Frontal cortex (tissue), 4 donors: ENCODE measurements around the gene TM4SF4. TPM values are rescaled to one million over a fixed set of nuclear protein-coding genes. Genes with fewer than 3 reads are reported as not detected.

Experiments
- DNase-seq, 2 donors: peaks; one replicate each; pipeline ENCODE4 v3.0.0; 2012; ENCODE audit warnings: low spot score in 2 of 2
- FAIRE-seq: peaks from 2 replicates; lab custom pipeline; 2012; peaks lifted over from hg19 to GRCh38; lab: Jason Lieb, UNC
- small RNA-seq: library from RNA; depleted of rRNA; stranded (forward); fragments of <200 nt; gene quantifications from one replicate; pipeline ENCODE3, GENCODE V24; 2014
- total RNA-seq: library from RNA; depleted of rRNA; stranded (reverse); fragments of >200 nt; gene quantifications from one replicate; pipeline ENCODE4 v1.2.3, GENCODE V29; 2014
- donor health status: control.
- donor health status: control.
- donor health status: control.

Gene TM4SF4
- total RNA-seq, 1 donor from 2014 or later = not detected

DNA sequence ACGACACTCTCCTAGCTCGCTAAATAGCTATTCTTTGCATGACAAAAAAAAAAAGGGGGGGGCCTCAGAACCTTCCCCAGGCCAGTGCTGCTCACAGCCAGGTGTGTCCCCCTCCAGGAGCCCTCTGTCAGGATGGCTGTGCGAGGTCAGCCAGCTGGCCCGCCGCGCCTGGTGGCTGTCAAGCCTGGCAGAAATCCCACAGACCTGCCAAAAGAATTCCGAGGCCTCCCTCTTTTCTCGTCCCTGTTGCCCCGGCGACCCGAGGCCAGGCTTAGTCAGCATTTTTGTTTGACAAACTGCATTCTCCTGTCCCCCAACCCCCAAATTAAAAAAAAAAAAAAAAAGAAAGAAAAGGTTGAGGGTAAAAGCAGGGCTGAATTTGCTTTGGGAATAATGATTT lies 61.9 kb downstream of the TM4SF4 start:
- FAIRE-seq = no peak
- DNase-seq = no peak

DNA sequence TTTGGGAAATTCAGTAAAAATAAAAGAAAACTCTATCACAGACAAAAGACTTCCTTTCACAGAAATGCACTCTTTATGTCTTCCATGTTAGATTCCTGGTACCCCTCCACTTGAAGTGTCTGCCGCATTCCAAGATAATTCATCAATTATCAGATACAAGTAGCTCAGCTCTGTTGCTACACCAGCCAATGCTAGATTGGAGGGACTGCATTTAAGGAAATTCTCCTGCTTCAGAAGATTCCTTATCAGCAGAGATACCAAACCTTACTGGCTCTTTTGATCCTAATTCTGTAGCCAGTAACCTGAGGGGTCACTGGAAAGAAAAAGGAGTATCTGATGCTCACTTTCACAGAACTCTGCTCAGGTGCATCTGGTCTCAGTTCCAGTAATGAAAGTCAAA lies 63.9 kb downstream of the TM4SF4 start:
- FAIRE-seq = no peak
- no peak for DNase-seq

DNA sequence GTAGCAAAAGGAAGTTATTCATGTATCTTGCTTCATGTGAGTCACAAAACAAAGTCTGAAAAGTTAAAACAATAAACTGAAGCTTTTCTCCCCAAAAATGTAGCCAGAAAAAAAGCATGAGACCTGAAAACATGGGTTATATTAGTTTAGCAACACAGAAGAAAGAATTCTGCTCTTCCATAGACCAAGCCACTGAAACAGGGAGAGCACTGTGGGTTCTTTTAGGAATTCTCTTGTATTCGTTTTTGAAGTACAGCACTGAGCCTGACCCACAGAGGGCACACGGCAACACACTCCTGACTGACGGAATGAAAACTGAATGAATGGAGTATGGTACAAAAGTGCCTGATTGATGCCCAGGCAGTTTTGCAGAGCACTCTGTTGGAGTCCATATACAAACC lies 66.6 kb downstream of the TM4SF4 start:
- no peak for DNase-seq
- no peak for FAIRE-seq

DNA sequence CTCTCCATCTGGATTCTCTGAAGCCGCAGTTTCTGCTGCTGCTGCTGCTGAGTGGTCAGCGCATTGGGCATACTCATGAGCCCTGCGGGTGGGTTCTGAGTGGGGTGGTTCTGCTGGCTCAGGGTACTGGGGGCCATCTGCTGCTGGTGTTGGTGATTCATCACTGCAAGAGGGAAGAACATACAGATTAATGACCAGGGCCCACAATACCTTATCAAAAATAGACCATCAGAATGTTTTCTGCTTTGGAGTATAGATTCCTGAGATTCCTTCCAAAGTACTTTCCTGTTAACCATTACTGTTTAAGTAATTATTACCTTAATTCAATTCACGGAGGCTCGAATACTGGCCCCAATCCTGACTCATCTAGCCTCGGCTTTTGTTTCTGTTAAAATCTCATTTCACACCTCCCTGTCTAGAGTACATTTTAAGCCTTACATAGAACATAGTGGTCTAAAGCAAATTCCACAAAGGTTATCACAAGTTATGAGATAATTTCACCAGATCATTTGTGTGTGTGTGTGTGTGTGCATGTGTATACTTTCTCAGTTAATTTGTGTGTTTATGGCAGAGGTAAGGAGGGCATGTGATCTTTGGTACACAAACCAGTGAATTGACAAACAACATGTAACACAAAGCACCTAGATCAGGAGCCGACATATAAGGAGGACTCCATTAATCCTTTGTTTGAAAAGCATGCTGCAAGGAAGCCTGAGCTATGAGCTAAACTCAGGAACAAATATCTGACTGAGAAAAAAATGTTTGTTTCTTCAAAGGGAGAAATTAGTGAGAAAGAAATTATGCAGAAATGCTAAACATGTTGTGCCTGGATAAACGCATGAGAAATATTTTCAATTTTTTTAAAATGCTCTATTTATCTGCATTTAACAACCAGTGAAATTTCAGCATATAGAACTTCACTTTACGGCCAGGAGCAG lies 68.1 kb downstream of the TM4SF4 start:
- DNase-seq = no peak
- no peak for FAIRE-seq

DNA sequence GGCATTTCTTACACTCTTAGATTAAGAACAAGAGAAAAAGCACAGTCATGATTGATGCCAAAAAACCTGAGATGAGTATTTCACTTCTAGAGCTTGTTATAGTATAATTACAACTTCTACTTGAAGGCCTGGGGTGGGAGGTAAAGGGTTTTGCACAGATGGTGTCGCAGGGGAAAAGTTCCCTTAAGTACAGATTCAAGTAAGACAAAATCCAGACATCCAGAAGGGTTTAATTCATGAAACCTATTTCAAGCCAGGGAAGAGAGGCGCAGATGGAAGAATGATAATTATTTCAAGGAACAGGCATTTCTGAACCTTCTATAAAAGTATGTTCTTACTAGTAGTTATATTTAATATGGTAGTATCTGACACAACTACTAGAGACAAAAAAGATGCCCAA lies 70.6 kb downstream of the TM4SF4 start:
- no peak for FAIRE-seq
- no peak for DNase-seq

DNA sequence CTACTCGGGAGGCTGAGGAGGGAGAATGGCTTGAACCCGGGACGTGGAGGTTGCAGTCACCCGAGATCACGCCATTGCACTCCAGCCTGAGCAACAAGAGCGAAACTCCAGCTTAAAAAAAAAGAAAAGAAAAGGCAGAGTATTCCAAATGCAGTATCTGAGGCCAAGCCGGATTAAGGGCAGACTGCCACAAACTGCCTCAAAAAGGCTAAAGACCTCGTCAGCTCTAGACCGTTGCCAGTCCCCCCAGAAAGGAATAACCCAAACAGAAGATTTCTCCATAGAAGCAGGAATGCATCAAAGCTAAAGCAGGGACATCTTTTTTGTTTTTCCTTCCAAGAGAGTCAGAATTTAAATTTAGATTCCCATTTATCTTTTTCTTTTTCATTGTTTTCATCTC lies 72.9 kb downstream of the TM4SF4 start:
- DNase-seq (no peak), FAIRE-seq (no peak)

DNA sequence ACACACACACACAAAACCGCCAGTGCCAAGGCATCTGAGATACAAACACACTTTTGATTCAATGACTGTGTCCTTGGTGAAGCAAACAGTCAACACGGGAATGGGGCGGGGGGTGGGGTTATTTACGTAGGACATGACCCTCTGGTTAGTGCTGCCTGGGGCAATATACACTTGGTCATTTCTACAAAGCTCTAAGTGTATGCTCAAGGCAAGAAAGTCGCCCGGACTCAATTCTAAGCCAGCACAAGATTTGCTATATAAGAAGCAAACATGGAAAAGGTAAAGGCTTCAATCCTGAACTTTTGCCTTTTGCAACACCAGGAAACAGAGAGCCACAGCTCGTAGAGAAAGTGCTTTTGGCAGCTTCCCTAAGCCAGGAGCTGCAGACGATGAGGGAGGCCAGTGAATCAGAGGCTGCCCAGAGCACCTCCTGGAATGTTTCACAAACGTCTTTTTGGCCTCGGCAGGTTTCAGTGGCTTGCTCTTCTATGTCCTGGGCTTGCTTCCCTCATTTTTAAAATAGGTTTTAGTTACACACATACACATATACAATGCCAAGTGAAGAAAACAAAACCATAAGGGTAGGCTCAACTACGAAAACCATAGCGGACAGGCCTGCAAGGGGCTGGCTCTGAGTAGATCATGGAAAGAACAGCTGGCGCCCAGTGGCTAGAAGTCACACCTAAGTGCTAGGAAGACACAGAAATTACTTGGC lies 73.6 kb downstream of the TM4SF4 start:
- FAIRE-seq = no peak
- no peak for DNase-seq

DNA sequence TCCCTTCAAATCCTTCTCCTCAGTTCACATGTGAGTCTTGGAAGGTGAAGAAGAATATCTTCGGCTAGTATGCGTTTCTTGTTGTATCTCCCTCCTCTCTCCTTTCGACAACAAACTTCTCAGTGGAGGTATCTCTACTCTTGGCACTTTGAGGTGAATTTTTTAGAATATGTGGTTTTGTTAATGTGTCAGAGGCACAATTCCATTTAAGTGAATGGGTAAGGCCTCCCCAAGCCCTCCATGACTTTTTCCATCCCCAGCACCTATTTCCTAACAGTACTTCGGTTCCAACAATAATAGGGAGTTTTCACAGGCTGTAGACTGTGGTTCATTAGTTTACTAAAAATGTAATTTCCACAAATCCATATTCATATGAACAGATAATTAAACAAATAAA lies 74.2 kb downstream of the TM4SF4 start:
- FAIRE-seq (no peak), DNase-seq (no peak)

DNA sequence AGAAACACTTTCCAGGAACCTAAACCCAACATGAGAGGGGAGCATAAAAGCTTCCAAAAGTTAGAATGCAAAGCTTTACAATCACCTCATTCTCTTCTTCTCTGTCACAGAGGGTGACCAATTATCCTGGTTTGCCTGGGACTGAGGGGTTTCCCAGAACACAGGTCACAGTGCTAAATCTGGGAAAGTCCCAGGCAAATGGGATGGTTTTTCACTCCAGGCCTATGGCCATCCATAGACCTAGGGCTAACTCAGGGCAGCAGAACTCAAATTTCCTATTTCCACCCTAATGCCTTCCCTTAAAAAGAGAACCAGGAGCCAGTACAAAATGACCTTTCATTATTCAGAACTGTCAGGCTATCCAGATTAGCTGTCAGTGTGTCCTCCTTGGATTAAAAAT lies 77.0 kb downstream of the TM4SF4 start:
- no peak for FAIRE-seq

DNA sequence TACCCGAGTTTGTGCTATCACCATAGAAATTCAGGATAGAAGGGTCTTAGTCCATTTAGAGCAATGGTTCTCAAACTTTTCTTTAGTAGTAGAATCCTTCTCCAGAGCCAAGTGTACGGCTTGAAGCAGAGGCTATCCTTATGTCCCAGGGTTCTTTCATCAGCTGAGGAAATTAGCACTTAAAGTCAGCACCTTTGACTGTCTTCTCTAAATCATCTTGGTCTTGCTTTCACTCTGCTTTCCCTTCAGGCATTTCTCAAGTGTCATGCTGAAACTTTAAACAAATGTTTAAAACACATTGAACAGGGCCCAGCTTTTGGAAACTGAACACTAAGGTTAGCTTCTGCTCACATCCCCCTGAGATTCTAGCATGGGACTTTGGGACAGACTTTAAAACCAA lies 78.2 kb downstream of the TM4SF4 start:
- FAIRE-seq = no peak
- DNase-seq = no peak

More for the DNA sequence above, 77.0 kb downstream of the TM4SF4 start:
- DNase-seq = no peak

Small RNA genes lying within 50 kb of the gene (small RNA-seq; reads per million reads assigned to genes)
- not detected for gene AC108751.2
- gene RNU6-1098P = not detected

Other genes with a start within 250 kb of the TM4SF4 start
- 3.7 TPM for gene TM4SF18, start 141.1 kb upstream of the TM4SF4 start, total RNA-seq
- 15.1 TPM for gene TM4SF1, start 97.0 kb upstream of the TM4SF4 start, total RNA-seq
- 6.1 TPM for gene WWTR1, start 183.3 kb downstream of the TM4SF4 start, total RNA-seq